ENCODE results near the gene TRDN.
"Not testable (repeated sequence)": the region's sequence is repeated elsewhere in the genome, so short reads cannot be mapped to it uniquely, and the experiment has no call there.

Gene TRDN

DNA sequence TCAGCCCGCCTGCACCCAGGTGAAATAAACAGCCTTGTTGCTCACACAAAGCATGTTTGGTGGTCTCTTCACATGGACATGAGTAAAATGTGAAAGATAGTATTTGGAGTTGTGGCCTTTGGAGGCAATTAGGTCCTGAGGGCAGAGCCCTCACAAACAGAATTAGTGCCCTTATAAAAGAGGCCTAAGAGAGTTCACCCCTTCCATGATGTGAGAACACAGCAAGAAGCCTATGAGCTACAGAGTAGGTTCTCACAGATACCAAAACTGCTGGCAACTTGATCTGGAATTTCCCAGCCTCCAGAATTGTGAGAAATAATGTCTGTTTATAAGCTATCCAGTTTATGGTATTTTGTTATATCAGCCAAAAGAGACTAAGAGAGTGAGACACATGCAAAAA lies 74.5 kb downstream of the TRDN start:
- DNase-seq, result no peak

DNA sequence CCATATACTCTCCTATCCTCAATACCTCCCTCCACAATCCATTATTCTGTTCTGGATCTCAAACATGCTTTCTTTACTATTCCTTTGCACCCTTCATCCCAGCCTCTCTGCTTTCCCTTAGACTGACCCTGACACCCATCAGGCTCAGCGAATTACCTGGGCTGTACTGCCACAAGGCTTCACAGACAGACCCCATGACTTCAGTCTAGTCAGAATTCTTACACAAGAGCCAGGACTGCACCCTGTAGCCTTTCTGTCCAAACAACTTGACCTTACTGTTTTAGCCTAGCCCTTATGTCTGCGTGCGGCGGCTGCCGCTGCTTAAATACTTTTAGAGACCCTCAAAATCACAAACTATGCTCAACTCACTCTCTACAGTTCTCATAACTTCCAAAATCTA lies 76.9 kb downstream of the TRDN start:
- DNase-seq, result not testable (repeated sequence)

DNA sequence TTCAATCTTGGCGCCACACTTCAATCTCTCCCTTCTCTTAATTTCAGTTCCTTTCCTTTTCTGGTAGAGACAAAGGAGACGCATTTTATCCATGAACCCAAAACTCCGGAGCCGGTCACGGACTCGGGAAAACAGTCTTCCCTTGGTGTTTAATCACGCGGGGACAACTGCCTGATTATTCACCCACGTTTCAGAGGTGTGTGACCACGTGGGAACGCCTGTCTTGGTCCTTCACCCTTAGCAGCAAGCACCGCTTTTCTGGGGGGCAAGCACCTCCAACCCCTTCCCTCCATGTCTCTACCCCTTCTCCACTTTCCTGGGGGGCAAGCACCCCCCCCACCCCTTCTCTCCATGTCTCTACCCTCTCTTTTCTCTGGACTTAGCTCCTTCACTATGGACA lies 79.3 kb downstream of the TRDN start:
- not testable (repeated sequence) for DNase-seq

DNA sequence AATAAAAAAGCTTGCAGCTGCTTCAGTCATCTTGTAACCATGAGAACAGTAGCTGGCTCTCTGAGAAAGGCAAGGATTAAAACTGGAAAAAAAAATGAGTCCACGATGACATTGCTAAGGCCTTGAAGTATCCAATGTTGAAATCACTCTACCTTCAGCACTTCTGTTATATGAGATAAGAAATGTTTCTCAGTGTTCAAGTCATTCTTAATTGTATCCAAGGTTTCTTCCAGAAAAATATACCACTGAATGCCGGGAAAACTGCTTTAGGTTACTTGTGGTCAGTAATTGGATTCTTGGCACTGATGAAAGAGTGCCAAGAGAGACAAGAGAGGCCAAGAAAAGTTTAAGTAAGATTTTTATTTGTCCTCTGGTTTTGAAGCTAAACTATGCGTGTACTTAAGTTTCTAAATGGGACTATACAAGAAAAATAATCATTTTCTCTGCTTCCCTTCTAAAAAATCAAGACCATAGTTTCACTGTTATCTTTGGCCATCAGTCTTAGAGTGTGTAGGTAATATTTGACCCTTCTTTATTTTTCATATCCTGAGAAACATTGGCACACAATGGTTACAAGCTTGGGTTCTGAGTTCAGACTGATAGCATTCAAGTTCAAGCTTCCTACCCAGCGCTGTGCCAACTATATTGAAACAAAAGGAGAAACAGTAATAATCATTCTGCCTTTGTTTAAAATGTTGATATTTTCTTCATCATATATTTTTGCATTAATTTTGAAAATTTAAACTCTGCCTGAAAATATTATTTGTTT lies 84.6 kb downstream of the TRDN start:
- DNase-seq, result no peak

DNA sequence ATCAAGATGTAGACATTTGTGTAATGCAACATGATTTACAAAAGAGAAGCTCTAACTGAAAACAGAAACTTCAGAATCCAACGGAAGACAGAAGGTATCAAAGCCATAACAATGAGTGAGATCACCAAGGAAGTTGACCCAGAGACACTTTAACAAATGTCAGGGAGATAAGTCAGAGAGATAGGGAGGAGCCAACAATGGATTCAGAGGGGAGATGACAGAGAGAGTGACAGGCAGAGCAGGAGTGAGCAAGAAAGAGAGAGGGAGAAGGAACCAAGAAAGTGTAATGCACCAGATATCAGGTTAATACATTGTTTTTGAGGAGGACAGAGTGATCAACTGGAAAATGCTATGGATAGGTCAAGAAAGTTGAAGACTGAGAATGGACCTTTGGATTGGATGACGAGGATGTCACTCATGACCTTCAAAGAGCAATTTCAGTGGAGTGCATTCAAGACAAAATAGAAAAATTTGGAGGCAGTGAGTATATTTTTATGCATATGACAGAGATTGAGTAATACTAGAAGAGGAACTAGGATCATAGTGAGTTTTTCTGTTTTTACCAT lies 86.6 kb downstream of the TRDN start:
- no peak for DNase-seq

DNA sequence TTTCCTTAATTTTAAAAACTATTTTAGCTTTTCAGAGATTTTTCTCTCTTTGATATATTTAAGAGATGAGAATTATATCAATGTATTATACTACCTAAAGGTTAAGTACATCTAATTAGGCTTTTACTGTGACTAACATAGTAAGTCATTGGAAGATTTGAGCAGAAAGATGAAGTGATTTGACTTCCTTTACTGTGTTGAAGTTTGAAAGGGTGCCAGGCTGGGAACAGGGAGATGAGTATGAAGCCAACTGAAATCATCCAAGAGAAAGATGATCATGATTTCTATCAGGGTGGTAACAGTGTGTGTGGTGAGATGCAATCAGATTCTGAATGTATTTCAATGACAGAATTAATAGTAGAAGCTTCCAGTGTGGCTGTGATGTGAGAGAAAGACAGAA lies 87.3 kb downstream of the TRDN start:
- DNase-seq, result no peak

DNA sequence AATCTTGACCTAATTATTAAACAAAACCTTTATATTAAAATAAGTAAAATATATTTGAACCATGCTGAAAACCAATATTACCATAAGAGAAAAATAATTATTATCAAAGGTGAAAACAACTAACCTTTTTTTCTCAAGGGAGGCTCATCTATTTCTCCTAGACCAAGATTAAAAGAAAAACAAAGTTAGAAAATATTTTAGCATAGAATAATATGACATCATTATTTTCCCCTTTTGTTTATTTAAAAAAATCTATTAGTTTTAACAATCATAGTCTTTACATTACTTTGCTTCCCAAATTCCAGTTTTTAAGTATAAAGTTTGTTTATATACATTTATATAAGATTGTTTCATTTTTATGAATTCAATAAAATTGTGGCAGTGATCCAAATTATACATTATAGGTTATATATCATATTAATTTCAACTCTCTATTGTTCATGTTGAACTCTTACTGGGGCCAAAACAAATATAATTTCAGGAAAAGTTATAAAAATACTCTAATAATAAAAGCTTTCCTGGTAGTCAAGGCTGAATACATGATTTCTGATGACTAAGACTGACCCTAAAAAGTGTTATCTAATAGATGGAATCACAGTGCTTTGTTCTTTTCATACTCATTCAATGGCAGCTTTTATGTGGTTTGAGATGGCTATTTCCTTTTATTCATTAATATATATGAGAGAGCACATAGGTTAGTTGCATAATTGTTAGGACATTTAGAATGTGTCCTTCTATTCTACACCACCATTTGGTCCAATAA lies 89.4 kb downstream of the TRDN start:
- DNase-seq, result no peak

DNA sequence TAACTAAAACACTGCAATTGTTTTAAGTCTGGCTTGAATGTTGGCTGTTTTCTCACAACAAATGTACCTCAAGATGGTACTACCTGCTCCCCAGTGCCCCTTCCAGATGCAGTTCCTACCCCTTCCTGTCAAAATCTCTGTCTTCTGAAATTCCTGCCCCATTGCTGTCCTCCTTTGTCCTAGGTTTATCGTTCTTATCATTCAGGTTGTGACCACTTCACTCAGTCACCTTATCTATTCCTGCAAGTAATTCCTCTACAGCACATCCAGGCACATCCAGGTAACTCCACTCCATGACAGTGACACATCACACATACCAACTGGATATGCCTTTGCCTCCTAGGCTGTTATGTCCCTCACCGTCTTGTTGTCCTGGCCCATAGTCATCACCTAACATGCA lies 90.2 kb downstream of the TRDN start:
- no peak for DNase-seq

DNA sequence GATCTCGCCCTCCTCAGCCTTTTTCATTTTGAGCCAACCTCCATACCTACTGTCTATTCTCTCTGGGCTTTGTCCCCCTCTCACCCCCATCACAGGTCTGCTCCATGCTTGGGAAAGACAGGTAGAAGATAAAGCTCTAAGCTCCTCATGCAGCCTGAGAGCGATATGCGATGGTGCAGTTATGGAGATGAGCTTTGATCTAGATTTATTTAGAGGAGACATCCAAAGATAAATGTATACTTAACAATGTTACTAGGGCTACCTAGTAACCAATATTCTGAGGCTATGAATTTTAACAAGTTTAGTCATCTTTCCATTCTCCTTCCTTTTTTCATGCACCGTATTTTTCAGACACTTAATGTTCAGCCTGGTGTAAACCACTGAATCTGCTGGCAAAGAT lies 95.3 kb downstream of the TRDN start:
- DNase-seq, result no peak

DNA sequence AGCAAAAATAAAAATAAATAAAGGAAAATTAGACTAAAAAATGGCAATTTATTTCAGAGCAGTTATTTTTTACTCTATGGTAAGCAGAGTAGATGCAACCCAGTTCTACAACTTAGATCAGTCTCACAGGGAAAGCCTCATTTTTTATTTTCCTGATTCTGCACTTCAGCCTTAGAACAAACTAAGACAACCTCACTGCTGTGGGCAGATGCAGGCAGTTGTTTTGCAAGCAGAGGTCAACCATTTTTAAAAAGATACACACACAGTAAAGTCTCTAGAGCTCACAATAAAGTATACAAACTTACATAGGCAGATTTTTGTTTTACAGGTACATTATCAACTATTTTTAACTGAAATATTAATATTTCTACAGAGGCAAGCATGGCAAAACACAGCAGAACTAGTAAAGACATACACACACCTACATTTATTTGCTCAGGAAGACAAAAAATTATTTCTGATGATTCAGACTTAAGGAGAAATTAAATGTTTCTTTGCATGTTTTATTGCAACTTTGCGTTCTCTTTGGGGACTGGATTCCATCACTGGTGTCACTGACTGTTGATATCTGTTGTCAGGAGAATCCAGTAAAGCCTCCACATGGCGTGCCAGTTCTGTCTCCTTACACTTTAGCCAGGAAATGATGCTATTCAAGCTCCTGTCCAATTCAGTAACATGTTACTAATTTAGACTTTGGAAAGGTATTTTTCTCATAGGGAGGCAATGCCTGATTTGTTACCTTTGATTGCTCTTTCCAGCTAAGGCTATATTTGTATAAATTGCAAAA lies 102.7 kb downstream of the TRDN start:
- no peak for DNase-seq

DNA sequence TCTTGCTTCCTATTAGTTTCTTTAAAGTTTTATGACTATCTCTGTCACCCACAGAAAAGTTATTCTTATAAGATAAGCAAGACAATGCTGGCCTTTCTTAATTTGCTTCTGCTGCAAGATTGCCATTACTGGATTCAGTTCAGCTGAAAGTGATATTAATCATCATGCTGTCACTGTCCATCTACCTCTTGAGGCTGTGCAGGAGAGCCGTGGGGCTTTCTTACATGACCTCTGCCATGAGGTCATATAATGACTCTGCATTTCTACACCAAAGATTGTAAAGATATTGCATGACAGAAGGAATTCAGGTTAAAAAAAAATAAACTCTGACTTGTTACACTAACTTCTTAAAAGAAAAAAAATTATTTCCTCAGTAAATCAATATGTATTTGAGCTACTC lies 106.9 kb downstream of the TRDN start:
- no peak for DNase-seq

DNA sequence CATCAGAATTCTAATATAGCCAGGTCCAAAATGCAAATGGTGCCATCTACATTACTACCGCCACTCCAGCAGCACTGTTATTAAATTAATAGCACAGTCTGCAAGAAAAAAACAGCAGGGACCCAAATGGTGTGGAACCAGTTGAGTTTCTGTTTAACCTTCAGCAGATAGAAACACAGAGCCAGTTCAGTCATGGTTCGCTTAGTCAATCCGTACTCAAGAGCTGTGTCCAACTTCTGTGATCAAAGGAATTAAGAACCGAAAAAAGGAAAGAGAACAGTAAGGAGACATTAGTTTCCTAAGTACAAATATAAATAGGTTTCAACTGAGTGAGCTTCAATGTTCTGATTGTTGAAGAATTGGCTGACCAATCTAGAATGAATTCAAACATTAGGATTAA lies 107.7 kb downstream of the TRDN start:
- DNase-seq, result no peak

DNA sequence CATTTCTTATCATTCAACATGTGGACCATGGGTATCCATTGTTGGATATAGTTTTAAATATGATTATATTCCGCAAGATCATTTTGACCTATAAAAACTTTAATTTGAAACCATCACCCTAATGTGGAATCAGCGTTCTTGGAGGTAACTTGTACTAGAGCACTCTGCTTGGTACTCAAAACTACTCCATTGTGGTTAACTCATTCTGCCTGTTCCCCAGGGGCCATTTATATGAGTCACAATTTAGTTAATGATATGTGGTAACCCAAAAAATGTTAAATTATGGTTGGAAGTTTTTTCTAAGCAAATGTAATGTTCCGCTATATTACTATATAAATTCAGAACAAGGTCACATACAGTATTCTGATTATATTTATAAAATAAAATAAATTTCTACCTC lies 109.3 kb downstream of the TRDN start:
- DNase-seq, result no peak

DNA sequence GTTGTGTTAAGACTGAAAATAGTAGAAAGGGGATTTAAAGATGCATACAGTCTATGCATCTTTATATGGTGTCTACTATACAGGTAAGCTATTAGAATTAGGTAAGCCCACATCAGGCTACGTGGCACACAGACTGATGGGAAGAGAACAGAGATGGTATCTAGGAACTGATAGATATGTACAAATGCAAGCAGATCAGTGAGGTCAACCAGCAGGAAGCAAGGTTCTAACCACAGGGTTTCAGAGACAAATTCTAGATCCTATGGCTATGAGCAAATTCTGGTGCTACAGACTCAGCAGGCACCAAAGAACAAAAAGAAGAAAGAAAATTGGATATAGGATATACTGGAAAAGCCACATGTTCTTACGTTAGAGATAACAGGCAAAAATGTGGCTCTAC lies 110.6 kb downstream of the TRDN start:
- no peak for DNase-seq

DNA sequence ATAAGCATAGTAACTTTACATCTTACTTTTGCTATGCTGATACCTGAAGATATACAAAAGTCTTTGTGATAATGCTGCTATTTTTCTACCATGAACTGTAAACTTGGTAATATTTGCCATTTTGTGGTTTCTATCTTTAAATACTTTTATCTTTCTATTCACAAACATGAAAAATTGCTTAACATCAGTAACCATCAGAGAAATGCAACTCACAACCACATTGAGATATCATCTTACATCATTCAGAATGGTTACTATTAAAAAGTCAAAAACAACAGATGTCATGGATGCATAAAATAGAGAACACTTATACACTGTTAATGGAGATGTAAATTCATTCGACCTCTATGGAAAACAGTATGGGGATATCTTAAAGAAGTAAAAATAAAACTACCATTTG lies 112.0 kb downstream of the TRDN start:
- no peak for DNase-seq

DNA sequence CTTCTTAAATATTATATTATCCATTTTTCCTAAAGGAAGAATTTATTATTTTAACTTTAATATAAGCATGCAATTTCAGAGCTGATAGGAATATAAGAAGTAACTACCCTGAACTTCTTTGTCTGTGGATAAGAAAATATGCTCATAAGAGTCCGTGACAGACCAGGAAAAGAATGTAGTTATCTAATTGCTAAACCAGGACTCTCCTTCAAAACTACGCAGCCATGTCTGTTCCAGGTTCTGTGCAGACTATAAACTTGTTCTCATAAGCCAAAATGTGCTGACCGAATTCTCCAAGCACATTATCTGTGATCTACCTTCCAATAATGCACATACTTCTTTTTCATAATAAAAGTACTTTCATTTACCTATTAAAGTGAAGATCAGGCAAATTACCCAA lies 116.5 kb downstream of the TRDN start:
- DNase-seq, result no peak

DNA sequence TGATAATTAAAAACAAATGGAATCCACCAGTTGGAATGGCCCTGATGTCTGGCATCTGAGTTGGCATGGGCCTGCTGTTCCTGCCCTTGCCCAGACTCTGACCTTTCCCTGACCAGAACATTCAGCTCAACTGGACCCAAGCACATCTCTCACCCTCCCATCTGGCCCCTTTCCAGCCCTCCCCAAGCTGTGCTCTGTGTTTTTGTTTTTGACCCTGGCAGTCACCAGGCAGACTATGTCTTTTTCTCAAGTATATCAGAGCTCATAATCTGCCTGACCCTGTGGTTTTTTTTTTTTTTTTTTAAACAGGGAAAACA lies 117.6 kb downstream of the TRDN start:
- no peak for DNase-seq

DNA sequence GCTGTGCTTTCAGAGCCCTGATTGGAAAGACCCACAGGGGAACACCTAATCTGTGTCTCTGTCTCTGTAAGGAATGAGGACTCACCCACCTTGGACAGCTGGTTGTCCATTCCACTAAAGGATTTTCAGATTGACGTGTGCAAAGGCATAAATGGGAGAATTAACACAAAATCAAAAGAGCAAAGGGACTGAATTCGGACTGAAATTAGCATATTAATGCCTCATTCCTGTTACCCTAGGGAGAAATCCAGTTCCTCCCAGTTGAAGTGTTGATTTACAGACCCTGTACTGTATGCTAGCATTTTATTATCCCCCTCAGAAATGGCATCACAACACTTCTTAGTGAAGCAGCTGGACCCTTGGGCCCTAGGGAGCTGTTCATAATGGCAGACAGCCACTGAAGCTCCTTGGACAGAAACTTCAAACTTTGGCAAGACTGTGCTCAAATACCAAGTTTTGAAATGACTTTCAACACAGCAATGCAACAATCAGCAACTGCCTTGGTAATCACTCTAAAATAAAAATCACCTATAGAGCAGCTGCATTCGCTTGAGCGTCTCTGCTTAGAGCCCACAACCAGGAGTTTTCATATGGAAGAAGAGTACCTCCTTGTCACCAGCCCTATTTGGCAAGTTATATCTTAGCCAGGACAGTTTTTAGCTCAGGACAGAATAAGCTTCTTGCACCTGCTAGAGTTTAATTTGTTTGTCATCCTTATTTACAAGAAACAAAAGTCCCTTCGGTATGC lies 118.1 kb downstream of the TRDN start:
- no peak for DNase-seq

DNA sequence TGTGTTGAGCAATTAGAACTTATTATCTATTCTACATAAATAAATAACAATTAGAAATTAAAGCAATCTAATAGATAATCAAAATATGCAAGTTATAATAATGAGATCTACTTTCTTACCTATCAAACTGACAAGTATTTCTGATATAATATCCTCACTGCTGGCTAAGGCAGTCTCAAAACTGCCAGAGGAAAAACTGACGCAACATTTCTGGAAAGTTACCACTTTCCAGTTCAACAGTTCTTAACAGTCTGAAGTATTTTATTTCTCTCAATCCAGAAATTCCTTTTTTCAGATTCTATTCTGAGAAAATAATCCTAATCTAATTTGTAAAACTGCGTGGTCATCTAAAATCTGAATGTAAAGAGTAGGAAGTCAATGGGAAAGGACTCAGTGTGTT lies 121.0 kb downstream of the TRDN start:
- DNase-seq, result no peak

DNA sequence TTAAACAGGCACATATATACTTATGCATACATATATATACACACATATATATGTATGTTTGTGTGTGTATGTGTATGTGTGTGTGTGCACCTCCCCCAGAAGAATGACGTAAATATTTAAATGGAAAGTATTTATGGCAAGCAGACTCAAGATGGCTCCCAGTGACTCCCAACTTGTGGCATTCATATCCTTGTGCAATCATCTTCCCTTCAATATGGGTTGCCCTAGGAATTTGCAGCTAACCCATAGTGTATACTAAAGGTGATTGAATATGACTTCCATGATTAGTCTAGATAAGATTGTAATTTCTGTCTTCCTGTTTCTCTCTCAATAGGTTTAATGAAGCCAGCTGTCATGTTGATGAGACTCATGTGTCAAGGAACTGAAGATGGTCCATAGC lies 127.6 kb downstream of the TRDN start:
- no peak for DNase-seq

DNA sequence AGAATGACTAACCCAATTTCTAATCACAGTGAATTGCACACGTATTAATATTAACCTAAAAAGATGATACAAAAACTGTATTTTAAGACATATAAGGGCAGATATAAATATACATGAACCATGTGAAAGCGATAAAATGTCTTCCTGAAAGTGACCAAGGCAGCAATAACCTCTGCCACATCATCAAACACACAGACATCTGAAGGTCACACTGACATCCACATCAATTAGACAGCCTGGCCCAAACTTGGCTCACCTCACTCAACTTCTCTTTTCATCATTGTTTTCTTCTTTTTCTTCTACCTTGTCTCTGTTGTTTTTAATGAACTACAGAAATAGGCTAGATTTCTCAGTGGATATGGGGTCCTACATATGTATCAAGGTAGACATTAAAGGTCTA lies 128.5 kb downstream of the TRDN start:
- DNase-seq, result no peak

DNA sequence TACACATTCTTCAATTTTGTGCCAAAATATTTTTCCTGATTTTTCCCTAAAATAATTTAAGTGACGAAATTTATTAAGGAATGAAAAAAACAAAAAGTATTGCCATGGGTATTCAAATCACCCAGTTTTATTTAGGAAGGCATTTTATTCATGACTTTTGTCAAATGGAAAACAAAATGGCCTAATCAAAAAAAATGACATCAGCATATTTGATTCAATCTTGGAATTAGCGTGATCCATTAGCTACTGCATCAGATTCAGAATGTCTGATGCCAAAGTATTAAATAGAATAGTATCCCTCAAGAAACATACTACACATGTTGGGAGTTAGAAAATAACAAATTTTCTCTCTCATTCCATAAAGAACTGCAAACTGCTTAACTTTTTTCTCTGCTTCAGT lies 129.2 kb downstream of the TRDN start:
- DNase-seq, result no peak

DNA sequence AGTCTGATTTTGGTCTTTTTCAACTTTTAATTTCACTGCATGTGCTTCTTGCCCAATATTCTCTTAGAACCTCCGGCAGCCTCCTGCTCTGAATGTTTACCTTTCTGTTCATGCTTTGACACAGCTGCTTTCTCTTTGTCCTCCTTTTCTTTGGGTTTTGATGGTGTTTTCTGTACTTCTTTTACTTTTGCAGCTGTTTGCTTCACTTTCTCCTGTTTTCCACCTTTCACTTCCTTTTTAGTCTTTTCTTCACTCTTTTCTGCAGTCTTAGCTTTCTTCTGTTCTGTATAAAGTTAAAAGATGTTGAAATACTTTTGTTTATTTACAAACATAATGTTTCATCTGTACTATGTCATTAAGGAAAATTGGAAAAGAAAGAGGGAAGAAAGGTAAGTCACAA lies 133.1 kb downstream of the TRDN start:
- DNase-seq, result no peak

All from inflammatory macrophage (primary cell).